HEK293 (cell line): ENCODE measurements around the gene CHD1.

Source experiments
- ATF2 ChIP-seq: fragments of 450-650 bp; formaldehyde crosslinking; IDR thresholded peaks from 2 replicates; pipeline ENCODE4 v1.5.1; 2016; ENCODE audit warnings: missing biosample characterization, missing genetic modification characterization, low read depth
- SP2 ChIP-seq: fragments of 450-650 bp; formaldehyde crosslinking; IDR thresholded peaks from 2 replicates; pipeline ENCODE4 v1.5.1; 2016; ENCODE audit warnings: missing biosample characterization, missing genetic modification characterization
- ZNF660 ChIP-seq: fragments of 450-650 bp; IDR thresholded peaks from 2 replicates; pipeline ENCODE4 v1.5.1; 2018; ENCODE audit warnings: missing biosample characterization, mild to moderate bottlenecking, missing genetic modification characterization
- TF ChIP-seq, protein P1 (sequence below): fragments of 450-650 bp; formaldehyde crosslinking; IDR thresholded peaks from 2 replicates; pipeline ENCODE4 v1.5.1; 2016; ENCODE audit warnings: missing biosample characterization, missing genetic modification characterization
- TF ChIP-seq, protein P2 (sequence below): fragments of 450-650 bp; formaldehyde crosslinking; IDR thresholded peaks from 2 replicates; pipeline ENCODE4 v1.5.1; 2017; ENCODE audit warnings: missing biosample characterization, missing genetic modification characterization

GRCh38 chr5:98940581-98940980, 11.8 kb upstream of the CHD1 start:
- TF ChIP-seq, protein P1, sequence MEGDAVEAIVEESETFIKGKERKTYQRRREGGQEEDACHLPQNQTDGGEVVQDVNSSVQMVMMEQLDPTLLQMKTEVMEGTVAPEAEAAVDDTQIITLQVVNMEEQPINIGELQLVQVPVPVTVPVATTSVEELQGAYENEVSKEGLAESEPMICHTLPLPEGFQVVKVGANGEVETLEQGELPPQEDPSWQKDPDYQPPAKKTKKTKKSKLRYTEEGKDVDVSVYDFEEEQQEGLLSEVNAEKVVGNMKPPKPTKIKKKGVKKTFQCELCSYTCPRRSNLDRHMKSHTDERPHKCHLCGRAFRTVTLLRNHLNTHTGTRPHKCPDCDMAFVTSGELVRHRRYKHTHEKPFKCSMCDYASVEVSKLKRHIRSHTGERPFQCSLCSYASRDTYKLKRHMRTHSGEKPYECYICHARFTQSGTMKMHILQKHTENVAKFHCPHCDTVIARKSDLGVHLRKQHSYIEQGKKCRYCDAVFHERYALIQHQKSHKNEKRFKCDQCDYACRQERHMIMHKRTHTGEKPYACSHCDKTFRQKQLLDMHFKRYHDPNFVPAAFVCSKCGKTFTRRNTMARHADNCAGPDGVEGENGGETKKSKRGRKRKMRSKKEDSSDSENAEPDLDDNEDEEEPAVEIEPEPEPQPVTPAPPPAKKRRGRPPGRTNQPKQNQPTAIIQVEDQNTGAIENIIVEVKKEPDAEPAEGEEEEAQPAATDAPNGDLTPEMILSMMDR (tag by site-specific recombination): no peak
- TF ChIP-seq ATF2 (tag by site-specific recombination): no peak
- no peak for TF ChIP-seq SP2 (tag by site-specific recombination)
- TF ChIP-seq ZNF660 (tag by site-specific recombination): no peak
- TF ChIP-seq, protein P2, sequence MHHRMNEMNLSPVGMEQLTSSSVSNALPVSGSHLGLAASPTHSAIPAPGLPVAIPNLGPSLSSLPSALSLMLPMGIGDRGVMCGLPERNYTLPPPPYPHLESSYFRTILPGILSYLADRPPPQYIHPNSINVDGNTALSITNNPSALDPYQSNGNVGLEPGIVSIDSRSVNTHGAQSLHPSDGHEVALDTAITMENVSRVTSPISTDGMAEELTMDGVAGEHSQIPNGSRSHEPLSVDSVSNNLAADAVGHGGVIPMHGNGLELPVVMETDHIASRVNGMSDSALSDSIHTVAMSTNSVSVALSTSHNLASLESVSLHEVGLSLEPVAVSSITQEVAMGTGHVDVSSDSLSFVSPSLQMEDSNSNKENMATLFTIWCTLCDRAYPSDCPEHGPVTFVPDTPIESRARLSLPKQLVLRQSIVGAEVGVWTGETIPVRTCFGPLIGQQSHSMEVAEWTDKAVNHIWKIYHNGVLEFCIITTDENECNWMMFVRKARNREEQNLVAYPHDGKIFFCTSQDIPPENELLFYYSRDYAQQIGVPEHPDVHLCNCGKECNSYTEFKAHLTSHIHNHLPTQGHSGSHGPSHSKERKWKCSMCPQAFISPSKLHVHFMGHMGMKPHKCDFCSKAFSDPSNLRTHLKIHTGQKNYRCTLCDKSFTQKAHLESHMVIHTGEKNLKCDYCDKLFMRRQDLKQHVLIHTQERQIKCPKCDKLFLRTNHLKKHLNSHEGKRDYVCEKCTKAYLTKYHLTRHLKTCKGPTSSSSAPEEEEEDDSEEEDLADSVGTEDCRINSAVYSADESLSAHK (tag by site-specific recombination): no peak
